HepG2 (cell line): ENCODE results near the gene RASA1. TPM values are rescaled to one million over a fixed set of nuclear protein-coding genes. Genes with fewer than 3 reads are reported as not detected.
A peak's percentile ranks its signal among the peaks of the same experiment; 100 is the strongest.

Experiments
- ATAC-seq: fragments of 200-7000 bp; cut with Tn5 transposase; 3 replicates; pipeline ENCODE4 v1.9.1; 2020; ENCODE audit warnings: mild to moderate bottlenecking, moderate library complexity
- BruUV-seq: library from RNA; stranded (reverse); fragments of 400-500 nt; replicated peaks from 2 replicates; lab custom pipeline; 2021; lab: Mats Ljungman, UMichigan
- CTCF ChIA-PET: fragments of 300-600 bp; formaldehyde crosslinking; extraction: SDS; loops from one replicate; lab custom pipeline; 2021; ENCODE audit warnings: low total read pairs, inconsistent platforms, low intra/inter-chr PET ratio; lab: Yijun Ruan, JAX
- POLR2A ChIA-PET: fragments of 350-600 bp; sonication (Branson Sonifier 250); formaldehyde crosslinking; loops from one replicate; lab custom pipeline; 2020; ENCODE audit warnings: antibody characterized with exemption, inconsistent platforms; lab: Yijun Ruan, JAX
- DNase-seq: peaks from one replicate; pipeline ENCODE4 v3.0.0-alpha.2; 2015; ENCODE audit warnings: low spot score
- FAIRE-seq: peaks from 3 replicates; lab custom pipeline; 2011; peaks lifted over from hg19 to GRCh38; lab: Jason Lieb, UNC
- H2AFZ ChIP-seq: one replicate; pipeline ENCODE4 v1.6.1; 2011; ENCODE audit warnings: low read length, inconsistent platforms
- H3K27ac ChIP-seq: fragments of 300-600 bp; 3 replicates; pipeline ENCODE4 v1.8.0; 2011; ENCODE audit warnings: mixed run types, mild to moderate bottlenecking, mixed read lengths, low read length, inconsistent platforms; ENCODE audit not compliant: insufficient read depth; ENCODE audit errors: extremely low read length
- H3K27me3 ChIP-seq, 2 experiments: fragments of 200-600 bp in 1 of 2; 2 replicates in 1 of 2; 3 replicates in 1 of 2; pipeline versions ENCODE4 v1.6.0 to v1.8.0; 2011; ENCODE audit warnings: low read length in 2 of 2, mild to moderate bottlenecking in 2 of 2, moderate library complexity in 2 of 2, inconsistent platforms in 1 of 2; ENCODE audit not compliant: insufficient read depth in 2 of 2, control insufficient read depth in 1 of 2
- H3K36me3 ChIP-seq, 2 experiments: fragments of 200-600 bp in 1 of 2; replicated peaks in 1 of 2; 2 replicates in 1 of 2; 3 replicates in 1 of 2; pipeline versions ENCODE4 v1.5.1 to v1.8.0; 2011; ENCODE audit warnings: low read length in 2 of 2, inconsistent platforms in 1 of 2; ENCODE audit not compliant: insufficient read depth in 2 of 2, control insufficient read depth in 1 of 2
- H3K4me1 ChIP-seq: 2 replicates; pipeline ENCODE4 v1.5.1; 2012; ENCODE audit warnings: low read length, inconsistent platforms; ENCODE audit not compliant: insufficient read depth
- H3K4me2 ChIP-seq: 2 replicates; pipeline ENCODE4 v1.6.0; 2011; ENCODE audit warnings: low read depth, low read length, inconsistent platforms
- H3K4me3 ChIP-seq, 3 experiments: fragments of 200-600 bp in 1 of 3; sonication (generic), shearing (Covaris generic) in 1 of 3; replicated peaks in 1 of 3; 2 replicates each; pipeline ENCODE4 v1.5.1; 2011 to 2016; ENCODE audit warnings: low read length in 3 of 3, inconsistent platforms in 2 of 3, low read depth in 2 of 3, mild to moderate bottlenecking in 2 of 3, control low read depth in 1 of 3, mixed read lengths in 1 of 3; ENCODE audit not compliant: insufficient read depth in 1 of 3
- H3K79me2 ChIP-seq: one replicate; pipeline ENCODE4 v1.6.1; 2011; ENCODE audit warnings: low read length, inconsistent platforms; ENCODE audit not compliant: insufficient read depth
- H3K9ac ChIP-seq: 2 replicates; pipeline ENCODE4 v1.6.0; 2011; ENCODE audit warnings: mild to moderate bottlenecking, low read depth, low read length, inconsistent platforms; ENCODE audit not compliant: insufficient read depth
- H3K9me3 ChIP-seq: 2 replicates; pipeline ENCODE4 v1.5.1; 2012; ENCODE audit warnings: mild to moderate bottlenecking, low read length
- H4K20me1 ChIP-seq: 2 replicates; pipeline ENCODE4 v1.6.0; 2011; ENCODE audit warnings: inconsistent platforms, mild to moderate bottlenecking, low read length, moderate library complexity; ENCODE audit not compliant: insufficient read depth
- ARNT ChIP-seq: fragments of 450-650 bp; IDR thresholded peaks from 2 replicates; pipeline ENCODE4 v1.6.1; 2017
- CC2D1A ChIP-seq: sonication (generic); formaldehyde crosslinking; IDR thresholded peaks from 2 replicates; pipeline ENCODE4 v1.8.1; 2023; ENCODE audit warnings: mild to moderate bottlenecking, missing genetic modification reagents
- E2F5 ChIP-seq: sonication (generic); formaldehyde crosslinking; conservative IDR thresholded peaks from 2 replicates; pipeline ENCODE4 v1.4.0; 2020; ENCODE audit warnings: missing genetic modification reagents
- EHMT2 ChIP-seq: fragments of 200-600 bp; sonication (generic); IDR thresholded peaks from 2 replicates; pipeline ENCODE4 v1.7.0; 2017; ENCODE audit warnings: antibody characterized with exemption, low read depth, low read length, borderline replicate concordance
- IKZF4 ChIP-seq: sonication (generic); formaldehyde crosslinking; IDR thresholded peaks from 2 replicates; pipeline ENCODE4 v1.5.1; 2020; ENCODE audit warnings: borderline replicate concordance, mild to moderate bottlenecking, low read depth, missing genetic modification reagents; ENCODE audit errors: not compliant biosample characterization
- MAFK ChIP-seq, 2 experiments: IDR thresholded peaks in 1 of 2; conservative IDR thresholded peaks in 1 of 2; 2 replicates each; pipeline ENCODE4 v1.6.1; 2011; ENCODE audit warnings: improper control_type of control experiment in 2 of 2, low read length in 2 of 2
- MXD4 ChIP-seq: IDR thresholded peaks from 2 replicates; pipeline ENCODE4 v1.6.1; 2016; ENCODE audit warnings: mild to moderate bottlenecking, missing biosample characterization, missing genetic modification reagents
- NPAS2 ChIP-seq: sonication (generic); formaldehyde crosslinking; IDR thresholded peaks from 2 replicates; pipeline ENCODE4 v1.8.0; 2022; ENCODE audit warnings: mild to moderate bottlenecking, missing genetic modification reagents, borderline replicate concordance
- PITX1 ChIP-seq: sonication (generic); formaldehyde crosslinking; IDR thresholded peaks from 2 replicates; pipeline ENCODE4 v1.5.1; 2020; ENCODE audit warnings: mild to moderate bottlenecking, missing genetic modification reagents
- PLSCR1 ChIP-seq: sonication (generic); formaldehyde crosslinking; IDR thresholded peaks from 2 replicates; pipeline ENCODE4 v1.5.0; 2020; ENCODE audit warnings: missing genetic modification reagents, mild to moderate bottlenecking, borderline replicate concordance
- SMAD3 ChIP-seq: sonication (generic); formaldehyde crosslinking; IDR thresholded peaks from 2 replicates; pipeline ENCODE4 v1.4.0; 2020; ENCODE audit warnings: missing genetic modification reagents
- TEF ChIP-seq: sonication (generic); formaldehyde crosslinking; IDR thresholded peaks from 2 replicates; pipeline ENCODE4 v1.5.0; 2020; ENCODE audit warnings: missing genetic modification reagents
- ZFP91 ChIP-seq: sonication (generic); formaldehyde crosslinking; IDR thresholded peaks from 2 replicates; pipeline ENCODE4 v1.9.0; 2022; ENCODE audit warnings: missing genetic modification reagents, mild to moderate bottlenecking, borderline replicate concordance
- ZNF383 ChIP-seq: sonication (generic); formaldehyde crosslinking; IDR thresholded peaks from 2 replicates; pipeline ENCODE4 v1.4.0; 2020; ENCODE audit warnings: missing genetic modification reagents, mild to moderate bottlenecking, borderline replicate concordance
- ZNF549 ChIP-seq: sonication (generic); formaldehyde crosslinking; IDR thresholded peaks from 2 replicates; pipeline ENCODE4 v1.5.0; 2020; ENCODE audit warnings: missing genetic modification reagents
- ZNF720 ChIP-seq: sonication (generic); formaldehyde crosslinking; IDR thresholded peaks from 2 replicates; pipeline ENCODE4 v1.4.0; 2020; ENCODE audit warnings: missing genetic modification reagents
- WGBS: methylation state at CpG from one replicate; pipeline ENCODE4 v1.1.6; 2017; ENCODE audit warnings: low lambda C conversion rate; 5-methylcytosine and 5-hydroxymethylcytosine counted together
- in situ Hi-C: cut with HindIII; loops from 2 replicates; pipeline ENCODE4 v1.10.0; 2017; ENCODE audit warnings: low pct_unique_long_range_greater_than_20kb; ENCODE audit not compliant: extremely low pct_ligation_motif_present
- intact Hi-C: fragments of 100-400 bp; cut with micrococcal nuclease; formaldehyde crosslinking; loops from one replicate; pipeline ENCODE4 v1.10.0; 2022; ENCODE audit not compliant: unreplicated experiment
- polyA plus RNA-seq, 8 experiments: library from polyadenylated mRNA; depleted of rRNA in 3 of 8; stranded (reverse) in 7 of 8; unstranded in 1 of 8; fragments of >200 nt; fragmentation: Illumina TruSeq in 4 of 8; extraction: Trizol in 4 of 8; gene quantifications; 2 replicates each; pipeline versions ENCODE4 v1.2.1 to v1.2.3, GENCODE V29; 2011 to 2016; ENCODE audit warnings: low read depth in 4 of 8, missing spikeins in 1 of 8, mixed read lengths in 1 of 8; ENCODE audit not compliant: insufficient read depth in 1 of 8
- total RNA-seq, 5 experiments: library from RNA; depleted of rRNA; stranded (reverse); fragments of >200 nt; fragmentation: Illumina TruSeq; extraction: Trizol; gene quantifications; 2 replicates each; pipeline ENCODE4 v1.2.3, GENCODE V29; 2016; ENCODE audit warnings: low read depth in 1 of 5

RASA1 gene
- total and polyA plus RNA-seq, 2 of the 13 experiments (the other 11 are each of a cell fraction or from before 2014, with no cell fraction given): 19.5 to 20.5 TPM

- FAIRE-seq: no peak
- BruUV-seq: no TSS peak
- Histone ChIP-seq H3K79me2 (no peaks in the 10 kb centered on the region), H3K36me3 (peaks cover 2 to 25% of the 10 kb centered on the region in 2 experiments; a peak in 4 of 5 replicates), H3K9me3 (no peaks in the 10 kb centered on the region), H3K4me2 (no peak overlapping the region), H3K4me1 (no peaks in the 10 kb centered on the region), H4K20me1 (no peaks in the 10 kb centered on the region), H3K27ac (no peak overlapping the region), H3K4me3 (no peak overlapping the region), H3K9ac (no peak overlapping the region), H3K27me3 (no peaks in the 10 kb centered on the region), H2AFZ (no peak overlapping the region)
- TF ChIP-seq MAFK (conservative IDR thresholded peaks at IDR 0.05 in 1 of 2, IDR thresholded peaks at IDR 0.05 in 1 of 2; ENCODE audit: low read length in 2 of 2): peak in 1 of 2 experiments; percentile 55; a peak in 2 of 4 replicates
- no peak for TF ChIP-seq CC2D1A (CRISPR knock-in tag)
- no peak for TF ChIP-seq ZNF549
- no peak for ATAC-seq
- in situ Hi-C loops (no loop called here), intact Hi-C loops (no loop called here)
- ChIA-PET POLR2A (no interaction called here), CTCF (no interaction called here)
- no peak for DNase-seq
Observed at GRCh38 chr5:87369431-87369830, 101.7 kb downstream of the RASA1 start.

- Histone ChIP-seq H3K27me3 (no peaks in the 10 kb centered on the region), H3K4me3 (no peak overlapping the region), H3K27ac (no peak overlapping the region), H4K20me1 (no peaks in the 10 kb centered on the region), H2AFZ (no peak overlapping the region), H3K36me3 (peaks cover 4 to 42% of the 10 kb centered on the region in 2 experiments; a peak in 4 of 5 replicates), H3K9me3 (no peaks in the 10 kb centered on the region), H3K79me2 (no peaks in the 10 kb centered on the region), H3K9ac (no peak overlapping the region), H3K4me2 (no peak overlapping the region), H3K4me1 (no peaks in the 10 kb centered on the region)
- FAIRE-seq (no peak), DNase-seq (no peak), ATAC-seq (no peak)
- intact Hi-C loops (no loop called here), in situ Hi-C loops (no loop called here)
- BruUV-seq: no TSS peak
- WGBS: 98% methylated on average over 2 of the region's 2 CpGs
- CTCF ChIA-PET: no interaction called here
- POLR2A ChIA-PET: no interaction called here
- TF ChIP-seq PLSCR1 (CRISPR knock-in tag) (no peak), PITX1 (CRISPR knock-in tag) (no peak), MXD4 (CRISPR knock-in tag) (no peak), EHMT2 (no peak), ZNF720 (CRISPR knock-in tag) (no peak), ZFP91 (CRISPR knock-in tag) (no peak), SMAD3 (CRISPR knock-in tag) (no peak), NPAS2 (CRISPR knock-in tag) (no peak), IKZF4 (CRISPR knock-in tag) (no peak), E2F5 (CRISPR knock-in tag) (no peak), ZNF383 (CRISPR knock-in tag) (no peak), ARNT (no peak), TEF (CRISPR knock-in tag) (no peak)
Observed at GRCh38 chr5:87372705-87373104, 105.0 kb downstream of the RASA1 start.
